Suprapubic skin (tissue), 4 donors: Measurements from ENCODE around the gene NUP58. TPM values are rescaled to one million over a fixed set of nuclear protein-coding genes. Genes with fewer than 3 reads are reported as not detected.
A peak's percentile ranks its signal among the peaks of the same experiment; 100 is the strongest.

Experiments
- DNase-seq, 2 donors: peaks; one replicate each; pipeline ENCODE4 v3.0.0-alpha.2; 2019; ENCODE audit warnings: low spot score in 2 of 2
- H3K27ac ChIP-seq: fragments of 200-600 bp; sonication (generic); one replicate; pipeline ENCODE4 v1.5.1; 2019
- H3K27me3 ChIP-seq: fragments of 200-600 bp; sonication (generic); one replicate; pipeline ENCODE4 v1.5.1; 2019
- H3K36me3 ChIP-seq: fragments of 200-600 bp; sonication (generic); one replicate; pipeline ENCODE4 v1.5.1; 2019
- H3K4me1 ChIP-seq: fragments of 200-600 bp; sonication (generic); one replicate; pipeline ENCODE4 v1.5.1; 2019
- H3K4me3 ChIP-seq: fragments of 200-600 bp; sonication (generic); one replicate; pipeline ENCODE4 v1.5.1; 2019; ENCODE audit warnings: mild to moderate bottlenecking
- H3K9me3 ChIP-seq: fragments of 200-600 bp; sonication (generic); one replicate; pipeline ENCODE4 v1.5.1; 2019
- CTCF ChIP-seq, 2 donors: fragments of 200-600 bp in 1 of 2; fragments of 450-650 bp in 1 of 2; sonication (generic) in 1 of 2; IDR thresholded peaks; one replicate each; pipeline ENCODE4 v1.5.1; 2016 to 2019; ENCODE audit warnings: antibody characterized with exemption in 2 of 2, mild to moderate bottlenecking in 1 of 2, moderate library complexity in 1 of 2
- EP300 ChIP-seq: sonication (generic); formaldehyde crosslinking; IDR thresholded peaks from one replicate; pipeline ENCODE4 v1.6.1; 2017; ENCODE audit warnings: antibody characterized with exemption
- POLR2A ChIP-seq, 2 donors: fragments of 450-650 bp; IDR thresholded peaks; one replicate each; pipeline ENCODE4 v1.6.1; 2017; ENCODE audit warnings: antibody characterized with exemption in 2 of 2, mild to moderate bottlenecking in 2 of 2, moderate library complexity in 2 of 2
- POLR2AphosphoS5 ChIP-seq, 3 donors: sonication (generic); formaldehyde crosslinking; IDR thresholded peaks; one replicate each; pipeline ENCODE4 v1.6.1; 2017; ENCODE audit warnings: antibody characterized with exemption in 3 of 3
- WGBS: methylation state at CpG from one replicate; pipeline ENCODE4 v1.1.5; 2018; 5-methylcytosine and 5-hydroxymethylcytosine counted together
- total RNA-seq, 4 donors: library from RNA; depleted of rRNA; stranded (reverse); fragments of >200 nt; gene quantifications; one replicate each; pipeline ENCODE4 v1.1.0, GENCODE V29; 2016

NUP58 gene
- total RNA-seq, 4 donors from 2014 or later: 27.6 to 54.3 (median 39.9) TPM

DNA sequence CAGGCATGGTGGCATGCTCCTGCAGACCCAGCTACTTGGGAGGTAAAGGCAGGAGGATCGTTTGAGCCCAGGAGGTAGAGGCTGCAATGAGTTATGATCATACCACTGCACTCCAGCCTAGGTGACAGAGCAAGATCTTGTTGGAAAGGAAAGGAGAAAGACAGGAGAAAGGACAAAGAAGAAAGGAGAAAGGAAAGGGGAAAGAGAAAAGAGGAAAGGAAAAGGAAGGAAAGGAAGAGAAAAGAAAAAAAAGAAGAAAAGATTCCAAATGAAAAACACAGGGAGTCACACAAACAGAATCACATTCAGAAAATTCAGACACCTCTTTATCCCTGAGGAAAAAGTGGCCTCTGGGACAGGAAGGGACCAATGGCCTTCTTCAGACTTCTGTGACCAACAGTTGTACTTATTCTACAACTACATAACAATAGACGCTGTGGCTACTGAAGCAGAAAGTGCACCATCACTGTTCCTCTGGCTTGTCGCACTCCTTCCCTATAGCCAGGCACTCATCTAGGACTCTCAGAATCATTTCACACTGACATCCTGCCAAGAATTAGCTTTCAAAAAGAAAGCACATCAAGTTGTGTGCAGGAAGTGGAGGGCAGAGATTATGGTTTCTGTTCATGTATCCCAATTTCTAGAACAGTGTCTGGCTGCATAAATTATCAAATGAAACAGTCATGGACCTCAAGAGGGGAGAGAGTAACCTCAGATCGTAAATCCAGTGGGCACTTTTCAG, 20.1 kb upstream of the NUP58 start:
- no peaks in the 10 kb centered on the region for H3K36me3 ChIP-seq
- no peaks in the 10 kb centered on the region for H3K27me3 ChIP-seq
- H3K4me1 ChIP-seq: peaks cover 14% of the 10 kb centered on the region
- no peak overlapping the region for H3K27ac ChIP-seq
- DNase-seq: no peak
- H3K4me3 ChIP-seq: no peak overlapping the region
- 61% methylated on average over 4 of the region's 4 CpGs for WGBS
- H3K9me3 ChIP-seq: no peaks in the 10 kb centered on the region
- no peak for TF ChIP-seq POLR2A (IDR thresholded peaks at IDR 0.05)
- no peak for TF ChIP-seq POLR2AphosphoS5 (IDR thresholded peaks at IDR 0.05)
- TF ChIP-seq EP300: no peak
- TF ChIP-seq CTCF (IDR thresholded peaks at IDR 0.05): no peak

GRCh38 chr13:25281935-25282332, 19.5 kb upstream of the NUP58 start:
- WGBS: 100% methylated on average over 1 of the region's 1 CpG
- H3K36me3 ChIP-seq: no peaks in the 10 kb centered on the region
- no peak overlapping the region for H3K4me3 ChIP-seq
- peaks cover 16% of the 10 kb centered on the region for H3K4me1 ChIP-seq
- TF ChIP-seq POLR2AphosphoS5 (IDR thresholded peaks at IDR 0.05): no peak
- no peak for TF ChIP-seq POLR2A (IDR thresholded peaks at IDR 0.05)
- TF ChIP-seq EP300: no peak
- no peak for TF ChIP-seq CTCF (IDR thresholded peaks at IDR 0.05)
- no peak overlapping the region for H3K27ac ChIP-seq
- no peak for DNase-seq
- H3K27me3 ChIP-seq: no peaks in the 10 kb centered on the region
- H3K9me3 ChIP-seq: no peaks in the 10 kb centered on the region

DNA sequence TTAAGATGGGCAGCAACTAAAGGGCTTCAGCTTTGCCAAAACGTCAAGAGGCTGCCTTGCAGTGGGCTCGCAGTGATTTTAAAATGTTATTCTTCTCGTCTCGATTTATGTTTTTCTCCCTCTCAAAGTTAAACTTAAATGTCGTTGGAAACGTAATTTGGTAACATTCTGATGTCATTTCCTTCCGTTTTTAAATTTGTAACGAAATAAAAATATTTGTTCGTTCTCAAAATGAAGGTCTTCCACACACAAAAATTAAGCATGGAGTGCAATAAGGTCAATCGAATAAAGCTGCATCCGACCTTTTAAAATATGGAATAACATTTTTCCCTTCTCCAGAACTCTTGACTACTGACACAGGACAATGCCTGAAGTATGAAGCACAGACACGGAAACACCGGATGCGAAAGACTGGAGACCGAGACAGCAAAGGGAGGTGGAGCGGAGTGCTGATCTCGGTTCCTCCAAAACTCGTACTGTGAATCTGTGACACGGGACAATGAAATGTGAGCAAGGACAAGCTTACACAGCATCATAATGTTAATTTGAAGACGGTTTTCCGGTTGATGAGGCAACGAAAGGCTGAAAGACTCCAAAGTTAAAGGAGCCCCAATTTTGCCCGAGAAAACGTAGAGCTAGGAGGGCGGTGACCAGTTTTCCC, 15.0 kb upstream of the NUP58 start:
- Histone ChIP-seq H3K27ac (peak overlapping the region; percentile 91), H3K9me3 (no peaks in the 10 kb centered on the region), H3K27me3 (no peaks in the 10 kb centered on the region), H3K4me1 (peaks cover 22% of the 10 kb centered on the region), H3K36me3 (no peaks in the 10 kb centered on the region), H3K4me3 (peak overlapping the region; percentile 91)
- WGBS: 6% methylated on average over 25 of the region's 25 CpGs
- TF ChIP-seq EP300: no peak
- TF ChIP-seq POLR2AphosphoS5 (IDR thresholded peaks at IDR 0.05): no peak
- TF ChIP-seq POLR2A (IDR thresholded peaks at IDR 0.05): no peak
- TF ChIP-seq CTCF (IDR thresholded peaks at IDR 0.05): no peak
- DNase-seq: no peak

DNA sequence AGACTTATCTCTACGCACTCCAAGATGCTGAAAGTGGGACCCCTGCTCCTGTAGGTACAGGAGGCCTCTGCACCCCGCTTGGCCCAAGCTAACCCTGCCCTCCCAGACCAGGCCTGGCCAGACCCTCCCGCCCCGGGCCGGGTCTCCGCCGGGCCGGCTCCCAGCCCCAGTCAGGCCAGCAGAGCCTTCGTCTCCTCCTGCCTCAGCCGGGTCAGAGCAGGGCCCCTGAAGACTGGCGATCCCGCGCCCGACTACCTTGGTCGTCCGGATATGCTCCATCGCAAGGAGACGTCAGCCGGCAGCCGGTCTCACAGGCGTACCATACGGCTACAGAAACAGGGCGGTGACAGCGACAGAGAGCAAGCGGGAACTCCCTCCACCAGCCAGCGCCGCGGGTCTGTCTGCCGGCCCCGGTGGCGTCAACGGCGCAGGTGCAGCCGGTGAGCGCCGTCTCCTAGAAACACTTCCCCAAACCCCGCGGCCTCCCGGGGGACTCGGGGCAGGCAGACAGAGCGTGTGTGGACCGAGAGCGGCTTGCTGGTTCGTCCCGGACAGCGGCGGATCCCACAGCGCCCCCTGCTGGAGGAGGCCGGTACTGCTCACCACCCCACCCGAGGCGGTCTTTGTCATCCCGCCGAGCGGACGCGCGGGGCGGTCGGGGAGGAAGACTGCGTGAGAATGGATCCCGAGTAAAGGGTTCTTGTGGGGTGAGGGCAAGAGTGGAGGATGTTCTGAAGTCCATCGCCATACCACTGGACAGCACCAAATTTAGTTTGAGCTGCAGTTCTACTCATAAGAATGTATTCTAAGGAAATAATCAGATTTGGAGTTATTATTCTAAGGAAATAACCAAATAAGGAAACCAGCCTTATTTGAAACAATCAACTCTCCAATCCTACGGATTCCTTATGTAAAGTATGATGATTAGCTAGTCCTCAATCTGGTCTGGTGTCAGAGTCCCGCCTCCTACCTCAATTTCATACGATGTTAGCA, 14.2 kb upstream of the NUP58 start, which contains the start of gene MTMR6:
TSS of gene MTMR6 (minus strand) at position 520 of the 993 bp plus-strand sequence. CDS start at position 279, 241 bp downstream.
- no peaks in the 10 kb centered on the region for H3K36me3 ChIP-seq
- peaks cover 22% of the 10 kb centered on the region for H3K4me1 ChIP-seq
- no peaks in the 10 kb centered on the region for H3K9me3 ChIP-seq
- TF ChIP-seq EP300: no peak
- peak; percentile 99 to 100 for TF ChIP-seq CTCF (IDR thresholded peaks at IDR 0.05)
- TF ChIP-seq POLR2AphosphoS5 (IDR thresholded peaks at IDR 0.05): peak in 2 of 3 donors; percentile 57 to 62
- TF ChIP-seq POLR2A (IDR thresholded peaks at IDR 0.05): peak in 1 of 2 donors; percentile 42
- H3K27ac ChIP-seq: peak within 1 kb of the TSS; percentile 91
- peak within 1 kb of the TSS; percentile 91 for H3K4me3 ChIP-seq
- WGBS: 3% methylated on average over 30 of the region's 65 CpGs
- H3K27me3 ChIP-seq: no peaks in the 10 kb centered on the region
- peak; percentile 96 for DNase-seq
